Cardiac fibroblast (primary cell): Measurements from ENCODE around the gene NEDD4L.

Experiments used
- DNase-seq, 2 donors: peaks; one replicate each; pipeline versions ENCODE4 v3.0.0 to v3.0.0-alpha.2; 2010; ENCODE audit warnings: low read depth in 2 of 2
- H3K4me3 ChIP-seq, 2 donors: replicated peaks in 1 of 2; 1 replicate in 1 of 2; 2 replicates in 1 of 2; pipeline ENCODE4 v1.5.1; 2011; ENCODE audit warnings: low read depth in 2 of 2, low read length in 2 of 2, mild to moderate bottlenecking in 2 of 2, moderate library complexity in 1 of 2
- CTCF ChIP-seq: IDR thresholded peaks from one replicate; pipeline ENCODE4 v1.5.1; 2011; ENCODE audit warnings: low read depth, mild to moderate bottlenecking, low read length, inconsistent platforms

NEDD4L gene

DNA sequence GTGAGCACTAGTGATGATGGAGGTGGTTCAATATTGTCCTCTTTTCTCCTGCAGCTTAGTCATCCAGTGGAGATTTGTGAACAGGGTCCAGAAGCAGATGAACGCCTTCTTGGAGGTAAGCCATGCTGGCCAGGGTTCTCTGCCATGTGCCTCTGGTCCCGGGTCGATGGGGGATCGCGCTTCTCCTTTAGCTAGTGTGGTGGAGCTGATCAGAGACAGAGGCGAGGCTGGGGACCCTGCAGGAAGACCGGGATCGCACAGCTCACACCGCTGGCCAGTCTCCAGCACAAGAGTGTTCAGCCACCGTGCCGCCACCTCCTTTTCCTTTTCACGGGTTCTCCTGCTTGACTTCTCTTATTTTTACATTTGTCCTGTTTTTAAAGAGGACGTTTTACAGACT is 341.4 kb downstream of the NEDD4L start:
- no peak for TF ChIP-seq CTCF
- no peak overlapping the region for H3K4me3 ChIP-seq
- DNase-seq, result no peak

GRCh38 chr18:58386780-58387179 is 342.8 kb downstream of the NEDD4L start:
- TF ChIP-seq CTCF, result no peak
- DNase-seq, result no peak
- no peak overlapping the region for H3K4me3 ChIP-seq

- no peak for DNase-seq
- TF ChIP-seq CTCF, result no peak
- H3K4me3 ChIP-seq, result no peak overlapping the region
Measured at GRCh38 chr18:58387716-58388115, 343.7 kb downstream of the NEDD4L start.

DNA sequence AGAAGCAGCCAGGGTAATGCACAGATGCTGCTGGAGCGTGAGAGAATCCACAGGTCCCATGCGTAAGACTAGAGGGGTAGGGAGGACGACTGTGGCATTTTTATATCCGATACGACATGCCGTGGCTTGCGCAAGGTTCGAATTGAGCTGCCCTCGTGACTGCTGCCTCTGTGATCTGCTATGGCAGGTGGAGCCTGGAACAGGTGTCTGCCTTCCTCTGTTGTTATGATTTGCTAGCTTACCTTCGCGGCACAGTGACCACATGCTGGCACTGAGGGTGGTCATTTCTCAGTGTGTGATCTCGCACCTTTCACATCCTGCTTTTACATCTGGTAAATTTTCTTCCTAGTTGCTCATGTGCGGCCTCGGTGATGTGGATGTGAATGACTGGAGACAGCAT is 344.7 kb downstream of the NEDD4L start:
- no peak for TF ChIP-seq CTCF
- no peak overlapping the region for H3K4me3 ChIP-seq
- no peak for DNase-seq

GRCh38 chr18:58389745-58390144 is 345.7 kb downstream of the NEDD4L start:
- no peak for DNase-seq
- H3K4me3 ChIP-seq, result no peak overlapping the region
- no peak for TF ChIP-seq CTCF

DNA sequence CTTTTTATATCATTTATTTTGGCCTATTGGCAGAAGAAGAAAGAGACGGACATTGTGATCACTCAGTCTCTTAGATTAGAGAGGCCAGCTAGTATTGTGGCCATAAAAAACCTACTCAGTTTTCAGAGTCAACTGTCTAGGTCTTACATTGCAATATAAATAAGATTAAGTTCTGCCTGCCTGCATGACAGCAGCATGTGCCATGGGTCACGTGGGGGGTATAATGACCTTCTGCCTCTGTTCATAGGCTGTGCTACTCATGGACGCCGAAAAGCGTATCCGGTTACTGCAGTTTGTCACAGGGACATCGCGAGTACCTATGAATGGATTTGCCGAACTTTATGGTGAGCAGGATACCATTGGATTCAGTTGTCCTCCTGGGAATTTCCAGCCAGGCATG is 346.4 kb downstream of the NEDD4L start:
- no peak overlapping the region for H3K4me3 ChIP-seq
- no peak for TF ChIP-seq CTCF
- no peak for DNase-seq

DNA sequence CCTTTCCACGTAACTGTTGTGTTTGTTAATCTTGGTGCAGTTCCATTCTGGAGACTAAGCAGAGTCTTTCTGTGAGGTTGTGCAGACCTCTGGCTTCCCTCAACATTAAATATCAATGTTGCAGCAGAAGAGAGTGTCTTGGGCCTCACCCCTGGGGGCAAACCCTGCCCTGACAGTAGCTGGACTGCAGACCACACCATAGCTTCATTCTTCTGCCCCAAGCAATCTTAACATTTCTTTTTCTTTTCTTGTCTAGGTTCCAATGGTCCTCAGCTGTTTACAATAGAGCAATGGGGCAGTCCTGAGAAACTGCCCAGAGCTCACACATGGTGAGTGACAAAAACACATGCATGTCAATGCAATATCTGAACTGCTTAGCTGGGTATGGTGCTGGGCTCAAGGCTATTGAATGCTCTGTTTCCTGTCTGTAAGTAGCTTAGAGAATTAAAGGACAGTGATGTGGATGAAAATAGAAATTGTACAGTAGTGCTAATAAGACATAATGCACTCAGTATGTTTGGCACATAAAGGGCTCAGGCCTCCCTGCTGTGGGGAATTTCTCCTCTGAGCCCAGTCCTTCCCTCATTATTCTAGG is 347.3 kb downstream of the NEDD4L start:
- H3K4me3 ChIP-seq, result no peak overlapping the region
- DNase-seq, result no peak
- TF ChIP-seq CTCF, result no peak
